Skin of body (tissue), 2 donors: ENCODE data around the gene ITGA11. TPM values are rescaled to one million over a fixed set of nuclear protein-coding genes. Genes with fewer than 3 reads are reported as not detected.

Experiments used
- DNase-seq: peaks from one replicate; lab custom pipeline; 2025; lab: John Stamatoyannopoulos, UW
- total RNA-seq: library from RNA; depleted of rRNA; stranded (reverse); fragments of >200 nt; gene quantifications from one replicate; pipeline ENCODE4 v1.2.3, GENCODE V29; 2014

Gene ITGA11
- total RNA-seq, 1 donor from 2014 or later = 5.7 TPM

- no peak for DNase-seq
Observed at GRCh38 chr15:68292157-68292781, 139.7 kb downstream of the ITGA11 start.

- no peak for DNase-seq
Observed at GRCh38 chr15:68290715-68291114, 141.2 kb downstream of the ITGA11 start.

- no peak for DNase-seq
Observed at GRCh38 chr15:68289621-68290352, 142.2 kb downstream of the ITGA11 start.

- no peak for DNase-seq
Observed at GRCh38 chr15:68289057-68289456, 142.9 kb downstream of the ITGA11 start.

GRCh38 chr15:68286256-68286655 is 145.7 kb downstream of the ITGA11 start:
- no peak for DNase-seq

- no peak for DNase-seq
Observed at GRCh38 chr15:68285259-68285980, 146.5 kb downstream of the ITGA11 start.

- DNase-seq = no peak
Observed at GRCh38 chr15:68284616-68285258, 147.2 kb downstream of the ITGA11 start.

GRCh38 chr15:68283401-68283800 is 148.6 kb downstream of the ITGA11 start:
- no peak for DNase-seq

GRCh38 chr15:68281008-68281407 is 151.0 kb downstream of the ITGA11 start:
- no peak for DNase-seq

- DNase-seq = no peak
Observed at GRCh38 chr15:68279779-68280753, 151.9 kb downstream of the ITGA11 start.

- DNase-seq = peak; percentile 20
Observed at GRCh38 chr15:68278595-68279405, 153.2 kb downstream of the ITGA11 start.

- no peak for DNase-seq
Observed at GRCh38 chr15:68278345-68278594, 153.7 kb downstream of the ITGA11 start.

- DNase-seq = peak; percentile 93
Observed at GRCh38 chr15:68277603-68278344, 154.2 kb downstream of the ITGA11 start, which contains the start of gene FEM1B. Gene FEM1B, plus strand, starts transcription at chr15:68277745. Its CDS starts 673 bp downstream, at chr15:68278418.

GRCh38 chr15:68277131-68277602 is 154.8 kb downstream of the ITGA11 start:
- DNase-seq = peak; percentile 78

GRCh38 chr15:68276668-68277067 is 155.3 kb downstream of the ITGA11 start:
- DNase-seq = peak; percentile 62

- no peak for DNase-seq
Observed at GRCh38 chr15:68275165-68275746, 156.7 kb downstream of the ITGA11 start.

- DNase-seq = no peak
Observed at GRCh38 chr15:68274201-68274848, 157.6 kb downstream of the ITGA11 start.

GRCh38 chr15:68272721-68273271 is 159.2 kb downstream of the ITGA11 start:
- no peak for DNase-seq
